Measurements from ENCODE around the gene SH3GL3. TPM values are rescaled to one million over a fixed set of nuclear protein-coding genes. Genes with fewer than 3 reads are reported as not detected.

SH3GL3 gene
- 6.3 TPM for total RNA-seq

GRCh38 chr15:83446904-83447709, at the start of gene SH3GL3:
Gene SH3GL3, plus strand, starts transcription at chr15:83447341. Its CDS starts 193 bp downstream, at chr15:83447534.
- peaks cover 2 to 7% (median 5%) of the 10 kb centered on the region in 3 donors for H3K4me1 ChIP-seq (ENCODE audit: control insufficient read depth in 3 of 3, insufficient read depth in 3 of 3, low read length in 3 of 3)
- H3K9ac ChIP-seq (ENCODE audit: low read depth in 1 of 3, low read length in 3 of 3): peak within 1 kb of the TSS in 1 of 3 donors; percentile 40
- H3K27ac ChIP-seq (ENCODE audit: low read depth, low read length): no peak within 1 kb of the TSS
- H3K36me3 ChIP-seq (ENCODE audit: control insufficient read depth in 3 of 3, insufficient read depth in 3 of 3, low read length in 3 of 3): no peaks in the 10 kb centered on the region
- peaks cover 23 to 28% (median 25%) of the 10 kb centered on the region in 3 donors for H3K27me3 ChIP-seq (ENCODE audit: control insufficient read depth in 3 of 3, insufficient read depth in 3 of 3, low read length in 3 of 3)
- H3K9me3 ChIP-seq (ENCODE audit: control insufficient read depth in 3 of 3, low read length in 3 of 3): no peaks in the 10 kb centered on the region
- peak within 1 kb of the TSS; percentile 46 to 65 (median 58) for H3K4me3 ChIP-seq (ENCODE audit: low read length in 3 of 3)

DNA sequence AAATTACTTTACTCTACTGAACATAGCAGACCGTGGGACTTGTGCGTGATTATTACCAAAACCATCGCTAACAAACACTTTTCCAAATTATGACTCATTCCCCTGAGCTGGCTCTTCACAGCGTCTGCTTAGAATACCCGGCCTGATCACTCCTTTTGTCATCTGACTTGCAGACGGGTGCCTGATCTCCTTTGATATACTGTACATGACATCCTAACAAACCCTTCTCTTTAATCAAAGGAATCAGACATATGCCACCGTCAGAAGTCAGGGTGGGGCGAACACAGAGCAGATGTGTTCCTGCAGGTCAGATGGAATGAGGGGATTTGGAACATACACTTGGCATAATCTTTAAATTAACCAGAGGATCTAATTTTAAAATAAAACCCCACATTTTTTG, 48.5 kb upstream of the SH3GL3 start:
- Histone ChIP-seq H3K27me3 (ENCODE audit: control insufficient read depth in 3 of 3, insufficient read depth in 3 of 3, low read length in 3 of 3) (peaks cover 8 to 28% (median 8%) of the 10 kb centered on the region in 3 donors), H3K4me1 (ENCODE audit: control insufficient read depth in 3 of 3, insufficient read depth in 3 of 3, low read length in 3 of 3) (no peaks in the 10 kb centered on the region), H3K36me3 (ENCODE audit: control insufficient read depth in 3 of 3, insufficient read depth in 3 of 3, low read length in 3 of 3) (no peaks in the 10 kb centered on the region), H3K27ac (ENCODE audit: low read depth, low read length) (no peak overlapping the region), H3K9me3 (ENCODE audit: control insufficient read depth in 3 of 3, low read length in 3 of 3) (no peaks in the 10 kb centered on the region), H3K4me3 (ENCODE audit: low read length in 3 of 3) (no peak overlapping the region), H3K9ac (ENCODE audit: low read depth in 1 of 3, low read length in 3 of 3) (no peak overlapping the region)

DNA sequence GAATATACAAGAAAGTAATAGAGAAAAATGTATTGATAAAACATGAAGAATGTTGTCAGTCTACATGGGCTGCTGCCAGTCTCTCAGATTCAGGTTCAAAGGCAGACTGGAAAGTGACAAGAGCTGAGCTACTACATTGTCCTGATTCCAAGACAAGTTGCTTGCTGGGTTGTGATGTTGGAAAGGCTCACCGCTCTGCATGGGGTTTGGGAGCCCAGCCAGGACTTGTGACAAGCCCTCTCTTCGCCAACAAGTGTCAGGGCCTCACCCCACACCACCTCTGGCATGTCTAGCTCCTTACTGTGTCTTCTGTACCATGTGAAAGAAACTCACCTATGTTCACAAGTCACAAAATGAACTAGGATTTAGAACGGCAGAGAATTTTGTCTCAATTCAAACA, 43.0 kb upstream of the SH3GL3 start:
- no peak overlapping the region for H3K27ac ChIP-seq (ENCODE audit: low read depth, low read length)
- peaks cover 3 to 11% (median 8%) of the 10 kb centered on the region in 3 donors for H3K27me3 ChIP-seq (ENCODE audit: control insufficient read depth in 3 of 3, insufficient read depth in 3 of 3, low read length in 3 of 3)
- H3K9ac ChIP-seq (ENCODE audit: low read depth in 1 of 3, low read length in 3 of 3): no peak overlapping the region
- H3K9me3 ChIP-seq (ENCODE audit: control insufficient read depth in 3 of 3, low read length in 3 of 3): no peaks in the 10 kb centered on the region
- no peaks in the 10 kb centered on the region for H3K36me3 ChIP-seq (ENCODE audit: control insufficient read depth in 3 of 3, insufficient read depth in 3 of 3, low read length in 3 of 3)
- no peak overlapping the region for H3K4me3 ChIP-seq (ENCODE audit: low read length in 3 of 3)
- H3K4me1 ChIP-seq (ENCODE audit: control insufficient read depth in 3 of 3, insufficient read depth in 3 of 3, low read length in 3 of 3): no peaks in the 10 kb centered on the region

DNA sequence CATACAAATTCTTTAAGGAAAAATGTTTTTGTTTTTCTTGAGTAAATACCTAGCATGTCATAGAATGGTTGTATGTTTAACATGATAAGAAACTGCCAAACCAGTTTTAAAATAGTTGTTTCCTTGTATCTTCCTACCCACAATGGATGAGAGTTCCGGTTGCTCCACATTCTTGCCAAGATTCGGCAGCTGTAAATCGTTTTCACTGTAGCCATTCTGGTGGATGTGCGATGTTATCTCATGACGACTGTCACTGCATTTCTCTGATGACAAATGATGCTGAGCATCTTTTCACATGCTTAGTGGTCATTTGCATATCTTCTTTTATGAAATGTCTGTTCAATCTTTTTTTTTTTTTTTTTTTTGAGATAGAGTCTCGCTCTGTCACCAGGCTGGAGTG, 36.6 kb upstream of the SH3GL3 start:
- H3K36me3 ChIP-seq (ENCODE audit: control insufficient read depth in 3 of 3, insufficient read depth in 3 of 3, low read length in 3 of 3): no peaks in the 10 kb centered on the region
- H3K4me1 ChIP-seq (ENCODE audit: control insufficient read depth in 3 of 3, insufficient read depth in 3 of 3, low read length in 3 of 3): no peaks in the 10 kb centered on the region
- H3K9me3 ChIP-seq (ENCODE audit: control insufficient read depth in 3 of 3, low read length in 3 of 3): no peaks in the 10 kb centered on the region
- H3K9ac ChIP-seq (ENCODE audit: low read depth in 1 of 3, low read length in 3 of 3): no peak overlapping the region
- H3K4me3 ChIP-seq (ENCODE audit: low read length in 3 of 3): no peak overlapping the region
- H3K27me3 ChIP-seq (ENCODE audit: control insufficient read depth in 3 of 3, insufficient read depth in 3 of 3, low read length in 3 of 3): peaks cover 0 to 13% (median 3%) of the 10 kb centered on the region in 3 donors
- no peak overlapping the region for H3K27ac ChIP-seq (ENCODE audit: low read depth, low read length)

GRCh38 chr15:83413054-83413719, 34.0 kb upstream of the SH3GL3 start:
- no peaks in the 10 kb centered on the region for H3K9me3 ChIP-seq (ENCODE audit: control insufficient read depth in 3 of 3, low read length in 3 of 3)
- H3K27ac ChIP-seq (ENCODE audit: low read depth, low read length): no peak overlapping the region
- no peak overlapping the region for H3K4me3 ChIP-seq (ENCODE audit: low read length in 3 of 3)
- H3K4me1 ChIP-seq (ENCODE audit: control insufficient read depth in 3 of 3, insufficient read depth in 3 of 3, low read length in 3 of 3): no peaks in the 10 kb centered on the region
- H3K27me3 ChIP-seq (ENCODE audit: control insufficient read depth in 3 of 3, insufficient read depth in 3 of 3, low read length in 3 of 3): peaks cover 0 to 10% (median 3%) of the 10 kb centered on the region in 3 donors
- H3K9ac ChIP-seq (ENCODE audit: low read depth in 1 of 3, low read length in 3 of 3): no peak overlapping the region
- no peaks in the 10 kb centered on the region for H3K36me3 ChIP-seq (ENCODE audit: control insufficient read depth in 3 of 3, insufficient read depth in 3 of 3, low read length in 3 of 3)

DNA sequence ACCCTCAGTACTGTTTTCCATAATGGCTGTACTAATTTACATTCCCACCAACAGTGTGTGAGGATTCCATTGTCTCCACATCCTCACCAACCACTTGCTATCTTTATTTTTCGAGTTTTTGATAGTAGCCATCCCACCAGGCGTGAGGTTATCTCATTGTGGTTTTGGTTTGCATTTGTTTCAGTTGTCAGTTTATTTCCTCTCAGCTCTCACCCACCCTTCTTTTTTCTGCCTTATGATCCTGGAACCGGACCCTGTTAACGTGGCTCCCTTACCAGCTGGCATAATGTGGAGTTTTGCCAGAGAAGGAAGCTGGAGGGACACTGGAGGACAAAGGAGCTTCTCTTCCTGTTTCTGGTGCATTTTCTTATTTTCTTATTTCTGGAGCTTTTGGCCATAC, 25.1 kb upstream of the SH3GL3 start:
- H3K27ac ChIP-seq (ENCODE audit: low read depth, low read length): no peak overlapping the region
- H3K36me3 ChIP-seq (ENCODE audit: control insufficient read depth in 3 of 3, insufficient read depth in 3 of 3, low read length in 3 of 3): no peaks in the 10 kb centered on the region
- no peaks in the 10 kb centered on the region for H3K4me1 ChIP-seq (ENCODE audit: control insufficient read depth in 3 of 3, insufficient read depth in 3 of 3, low read length in 3 of 3)
- no peak overlapping the region for H3K4me3 ChIP-seq (ENCODE audit: low read length in 3 of 3)
- H3K9me3 ChIP-seq (ENCODE audit: control insufficient read depth in 3 of 3, low read length in 3 of 3): no peaks in the 10 kb centered on the region
- no peak overlapping the region for H3K9ac ChIP-seq (ENCODE audit: low read depth in 1 of 3, low read length in 3 of 3)
- peaks cover 0 to 13% (median 3%) of the 10 kb centered on the region in 3 donors for H3K27me3 ChIP-seq (ENCODE audit: control insufficient read depth in 3 of 3, insufficient read depth in 3 of 3, low read length in 3 of 3)

GRCh38 chr15:83422541-83422940, 24.6 kb upstream of the SH3GL3 start:
- Histone ChIP-seq H3K36me3 (ENCODE audit: control insufficient read depth in 3 of 3, insufficient read depth in 3 of 3, low read length in 3 of 3) (no peaks in the 10 kb centered on the region), H3K9ac (ENCODE audit: low read depth in 1 of 3, low read length in 3 of 3) (no peak overlapping the region), H3K9me3 (ENCODE audit: control insufficient read depth in 3 of 3, low read length in 3 of 3) (no peaks in the 10 kb centered on the region), H3K4me3 (ENCODE audit: low read length in 3 of 3) (no peak overlapping the region), H3K4me1 (ENCODE audit: control insufficient read depth in 3 of 3, insufficient read depth in 3 of 3, low read length in 3 of 3) (no peaks in the 10 kb centered on the region), H3K27me3 (ENCODE audit: control insufficient read depth in 3 of 3, insufficient read depth in 3 of 3, low read length in 3 of 3) (peaks cover 0 to 13% (median 3%) of the 10 kb centered on the region in 3 donors), H3K27ac (ENCODE audit: low read depth, low read length) (no peak overlapping the region)

GRCh38 chr15:83424101-83424500, 23.0 kb upstream of the SH3GL3 start:
- Histone ChIP-seq H3K9ac (ENCODE audit: low read depth in 1 of 3, low read length in 3 of 3) (no peak overlapping the region), H3K9me3 (ENCODE audit: control insufficient read depth in 3 of 3, low read length in 3 of 3) (no peaks in the 10 kb centered on the region), H3K4me1 (ENCODE audit: control insufficient read depth in 3 of 3, insufficient read depth in 3 of 3, low read length in 3 of 3) (no peaks in the 10 kb centered on the region), H3K27ac (ENCODE audit: low read depth, low read length) (no peak overlapping the region), H3K36me3 (ENCODE audit: control insufficient read depth in 3 of 3, insufficient read depth in 3 of 3, low read length in 3 of 3) (no peaks in the 10 kb centered on the region), H3K27me3 (ENCODE audit: control insufficient read depth in 3 of 3, insufficient read depth in 3 of 3, low read length in 3 of 3) (peaks cover 0 to 13% (median 3%) of the 10 kb centered on the region in 3 donors), H3K4me3 (ENCODE audit: low read length in 3 of 3) (no peak overlapping the region)

- H3K4me3 ChIP-seq (ENCODE audit: low read length in 3 of 3): no peak overlapping the region
- H3K27ac ChIP-seq (ENCODE audit: low read depth, low read length): no peak overlapping the region
- H3K4me1 ChIP-seq (ENCODE audit: control insufficient read depth in 3 of 3, insufficient read depth in 3 of 3, low read length in 3 of 3): no peaks in the 10 kb centered on the region
- H3K36me3 ChIP-seq (ENCODE audit: control insufficient read depth in 3 of 3, insufficient read depth in 3 of 3, low read length in 3 of 3): no peaks in the 10 kb centered on the region
- no peaks in the 10 kb centered on the region for H3K9me3 ChIP-seq (ENCODE audit: control insufficient read depth in 3 of 3, low read length in 3 of 3)
- peaks cover 0 to 6% (median 4%) of the 10 kb centered on the region in 3 donors for H3K27me3 ChIP-seq (ENCODE audit: control insufficient read depth in 3 of 3, insufficient read depth in 3 of 3, low read length in 3 of 3)
- no peak overlapping the region for H3K9ac ChIP-seq (ENCODE audit: low read depth in 1 of 3, low read length in 3 of 3)
Measured at GRCh38 chr15:83430441-83430840, 16.7 kb upstream of the SH3GL3 start.

DNA sequence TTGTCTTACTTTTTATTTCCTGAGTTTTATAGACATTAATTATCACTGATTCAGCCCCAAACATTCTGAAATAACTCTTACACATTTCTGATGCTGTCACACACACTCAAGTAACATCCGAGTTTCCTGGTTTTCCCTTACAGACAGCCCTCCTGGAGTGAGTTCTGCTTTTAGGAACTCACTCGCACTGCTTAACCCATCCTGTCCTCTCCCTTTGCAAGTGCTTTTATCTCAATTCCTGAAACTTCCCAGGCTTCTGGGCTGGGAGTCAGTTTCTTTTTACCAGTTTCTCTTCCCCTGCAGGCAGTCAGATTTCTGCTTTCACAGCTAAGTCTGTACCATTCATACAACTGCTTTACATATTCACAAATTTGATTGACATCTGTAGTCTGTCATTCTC, 15.6 kb upstream of the SH3GL3 start:
- no peaks in the 10 kb centered on the region for H3K9me3 ChIP-seq (ENCODE audit: control insufficient read depth in 3 of 3, low read length in 3 of 3)
- H3K9ac ChIP-seq (ENCODE audit: low read depth in 1 of 3, low read length in 3 of 3): no peak overlapping the region
- no peaks in the 10 kb centered on the region for H3K4me1 ChIP-seq (ENCODE audit: control insufficient read depth in 3 of 3, insufficient read depth in 3 of 3, low read length in 3 of 3)
- H3K4me3 ChIP-seq (ENCODE audit: low read length in 3 of 3): no peak overlapping the region
- H3K27ac ChIP-seq (ENCODE audit: low read depth, low read length): no peak overlapping the region
- no peaks in the 10 kb centered on the region for H3K36me3 ChIP-seq (ENCODE audit: control insufficient read depth in 3 of 3, insufficient read depth in 3 of 3, low read length in 3 of 3)
- peaks cover 0 to 6% (median 4%) of the 10 kb centered on the region in 3 donors for H3K27me3 ChIP-seq (ENCODE audit: control insufficient read depth in 3 of 3, insufficient read depth in 3 of 3, low read length in 3 of 3)

Measured in skeletal muscle tissue (tissue), 4 donors.